A673 (cell line): ENCODE measurements around the gene BHMT2.

ENCODE experiments used
- EZH2 ChIP-seq: fragments of 200-600 bp; sonication (generic); IDR thresholded peaks from 2 replicates; pipeline ENCODE4 v1.6.1; 2017; ENCODE audit warnings: borderline replicate concordance, low read depth, mild to moderate bottlenecking, mixed read lengths, antibody characterized with exemption, low read length; ENCODE audit not compliant: poor library complexity, severe bottlenecking
- TF ChIP-seq, protein P1 (sequence below): fragments of 300-800, 200-600 bp; sonication (generic); conservative IDR thresholded peaks from 2 replicates; pipeline ENCODE4 v1.5.1; 2017; ENCODE audit warnings: low read depth, mild to moderate bottlenecking, antibody characterized with exemption, low read length, moderate library complexity, mixed read lengths

DNA sequence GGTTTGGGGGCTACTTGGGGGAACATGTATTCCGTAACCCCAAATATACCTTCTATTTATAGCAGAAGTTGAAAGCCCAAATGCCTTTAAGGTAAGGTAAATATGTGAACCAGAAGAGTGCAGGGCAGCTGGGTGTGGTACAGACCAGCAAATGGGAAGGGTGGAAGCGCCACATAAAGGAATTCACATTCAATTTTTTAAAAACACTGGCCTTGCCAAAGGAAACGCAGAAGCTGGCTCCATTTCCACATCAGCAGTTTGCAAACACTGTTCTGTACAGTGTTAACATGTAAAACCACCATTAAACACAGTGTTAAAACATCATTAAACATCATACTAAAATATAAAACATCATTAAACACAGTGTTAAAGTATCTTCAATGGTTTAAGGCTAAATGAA, 38.5 kb downstream of the BHMT2 start:
- TF ChIP-seq, protein P1, sequence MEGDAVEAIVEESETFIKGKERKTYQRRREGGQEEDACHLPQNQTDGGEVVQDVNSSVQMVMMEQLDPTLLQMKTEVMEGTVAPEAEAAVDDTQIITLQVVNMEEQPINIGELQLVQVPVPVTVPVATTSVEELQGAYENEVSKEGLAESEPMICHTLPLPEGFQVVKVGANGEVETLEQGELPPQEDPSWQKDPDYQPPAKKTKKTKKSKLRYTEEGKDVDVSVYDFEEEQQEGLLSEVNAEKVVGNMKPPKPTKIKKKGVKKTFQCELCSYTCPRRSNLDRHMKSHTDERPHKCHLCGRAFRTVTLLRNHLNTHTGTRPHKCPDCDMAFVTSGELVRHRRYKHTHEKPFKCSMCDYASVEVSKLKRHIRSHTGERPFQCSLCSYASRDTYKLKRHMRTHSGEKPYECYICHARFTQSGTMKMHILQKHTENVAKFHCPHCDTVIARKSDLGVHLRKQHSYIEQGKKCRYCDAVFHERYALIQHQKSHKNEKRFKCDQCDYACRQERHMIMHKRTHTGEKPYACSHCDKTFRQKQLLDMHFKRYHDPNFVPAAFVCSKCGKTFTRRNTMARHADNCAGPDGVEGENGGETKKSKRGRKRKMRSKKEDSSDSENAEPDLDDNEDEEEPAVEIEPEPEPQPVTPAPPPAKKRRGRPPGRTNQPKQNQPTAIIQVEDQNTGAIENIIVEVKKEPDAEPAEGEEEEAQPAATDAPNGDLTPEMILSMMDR, result no peak
- TF ChIP-seq EZH2, result no peak
